Measurements from ENCODE around the gene RMND5B.
"Not testable (repeated sequence)": the region's sequence is repeated elsewhere in the genome, so short reads cannot be mapped to it uniquely, and the experiment has no call there.

Gene RMND5B

GRCh38 chr5:178114325-178115135 is 16.3 kb upstream of the RMND5B start:
- DNase-seq = peak in 1 of 4 experiments; percentile 31

- no peak for DNase-seq
Measured at GRCh38 chr5:178115136-178115813, 15.5 kb upstream of the RMND5B start.

GRCh38 chr5:178115814-178116142 is 15.0 kb upstream of the RMND5B start:
- DNase-seq = no peak

- peak in 3 of 4 experiments; percentile 26 to 36 (median 26) for DNase-seq
Measured at GRCh38 chr5:178116143-178116885, 14.5 kb upstream of the RMND5B start.

GRCh38 chr5:178117923-178118701 is 12.7 kb upstream of the RMND5B start:
- DNase-seq = no peak

GRCh38 chr5:178119915-178120606 is 10.8 kb upstream of the RMND5B start:
- no peak for DNase-seq

GRCh38 chr5:178120607-178121357 is 10.0 kb upstream of the RMND5B start:
- DNase-seq = peak in 3 of 4 experiments; percentile 41 to 70 (median 50)

- no peak for DNase-seq
Measured at GRCh38 chr5:178121391-178122276, 9.2 kb upstream of the RMND5B start.

GRCh38 chr5:178122346-178122745 is 8.5 kb upstream of the RMND5B start:
- no peak for DNase-seq

- no peak for DNase-seq
Measured at GRCh38 chr5:178123094-178123965, 7.5 kb upstream of the RMND5B start.

- DNase-seq = no peak
Measured at GRCh38 chr5:178123966-178124925, 6.6 kb upstream of the RMND5B start.

GRCh38 chr5:178125253-178125906 is 5.4 kb upstream of the RMND5B start:
- no peak for DNase-seq

- no peak for DNase-seq
Measured at GRCh38 chr5:178126556-178126955, 4.3 kb upstream of the RMND5B start.

- DNase-seq = not testable (repeated sequence)
Measured at GRCh38 chr5:178127300-178128009, 3.4 kb upstream of the RMND5B start.

GRCh38 chr5:178129296-178129695 is 1.5 kb upstream of the RMND5B start:
- no peak for DNase-seq

- DNase-seq = not testable (repeated sequence)
Measured at GRCh38 chr5:178130234-178130575, 609 bp upstream of the RMND5B start.
